OCI-LY7 (cell line): Measurements from ENCODE around the gene NKAIN2. TPM values are rescaled to one million over a fixed set of nuclear protein-coding genes. Genes with fewer than 3 reads are reported as not detected.
"Not testable (repeated sequence)": the region's sequence is repeated elsewhere in the genome, so short reads cannot be mapped to it uniquely, and the experiment has no call there.

Experiments used
- BruUV-seq: library from RNA; stranded (reverse); fragments of 400-500 nt; replicated peaks from 2 replicates; lab custom pipeline; 2021; lab: Mats Ljungman, UMichigan
- CTCF ChIA-PET: fragments of 300-600 bp; sonication (Branson Sonifier 250); formaldehyde crosslinking; loops from one replicate; lab custom pipeline; 2022; ENCODE audit warnings: antibody characterized with exemption; ENCODE audit not compliant: unreplicated experiment; lab: Charles Lee
- POLR2A ChIA-PET: fragments of 300-600 bp; sonication (Branson Sonifier 250); formaldehyde crosslinking; loops from one replicate; lab custom pipeline; 2022; ENCODE audit warnings: antibody characterized with exemption; lab: Charles Lee
- DNase-seq: peaks from one replicate; pipeline ENCODE4 v3.0.0-alpha.2; 2015; ENCODE audit warnings: low spot score
- H2AFZ ChIP-seq: fragments of 200-600 bp; sonication (generic), shearing (Covaris generic); 2 replicates; pipeline ENCODE4 v1.6.1; 2014; ENCODE audit warnings: mild to moderate bottlenecking, antibody characterized with exemption, low read length, moderate library complexity
- H3K27ac ChIP-seq: fragments of 200-600 bp; sonication (generic); 2 replicates; pipeline ENCODE4 v1.5.1; 2014; ENCODE audit warnings: mixed run types, low read depth, mild to moderate bottlenecking, moderate library complexity, low read length, inconsistent platforms; ENCODE audit not compliant: poor library complexity, severe bottlenecking
- H3K36me3 ChIP-seq: fragments of 200-600 bp; sonication (generic); 2 replicates; pipeline ENCODE4 v1.6.1; 2014; ENCODE audit warnings: mild to moderate bottlenecking, antibody characterized with exemption, low read length, moderate library complexity, mixed read lengths; ENCODE audit not compliant: insufficient read depth
- H3K4me1 ChIP-seq: fragments of 200-600 bp; sonication (generic); 2 replicates; pipeline ENCODE4 v1.5.1; 2014; ENCODE audit warnings: mild to moderate bottlenecking, low read length; ENCODE audit not compliant: insufficient read depth, poor library complexity, severe bottlenecking
- H3K4me2 ChIP-seq: fragments of 200-600 bp; sonication (generic); 2 replicates; pipeline ENCODE4 v1.6.1; 2014; ENCODE audit warnings: mild to moderate bottlenecking, low read length
- H3K4me3 ChIP-seq: fragments of 200-600 bp; sonication (generic); 2 replicates; pipeline ENCODE4 v1.5.1; 2014; ENCODE audit warnings: mild to moderate bottlenecking, low read depth, low read length; ENCODE audit not compliant: poor library complexity, severe bottlenecking
- H3K79me2 ChIP-seq: fragments of 200-600 bp; sonication (generic); 2 replicates; pipeline ENCODE4 v1.6.1; 2016; ENCODE audit warnings: low read depth, mild to moderate bottlenecking, low read length, moderate library complexity, mixed read lengths; ENCODE audit not compliant: insufficient read depth
- H3K9me2 ChIP-seq: fragments of 200-600 bp; sonication (generic); 2 replicates; pipeline ENCODE4 v1.6.1; 2016; ENCODE audit warnings: mild to moderate bottlenecking, low read length, mixed read lengths; ENCODE audit not compliant: insufficient read depth
- H3K9me3 ChIP-seq: fragments of 200-600 bp; sonication (generic); 2 replicates; pipeline ENCODE4 v1.6.1; 2014; ENCODE audit warnings: mild to moderate bottlenecking, mixed run types, low read length, mixed read lengths
- H4K20me1 ChIP-seq: fragments of 200-600 bp; sonication (generic); 2 replicates; pipeline ENCODE4 v1.6.1; 2014; ENCODE audit warnings: mild to moderate bottlenecking, antibody characterized with exemption, low read length, moderate library complexity, mixed read lengths; ENCODE audit not compliant: insufficient read depth
- EZH2phosphoT487 ChIP-seq: fragments of 200-600 bp; sonication (generic); IDR thresholded peaks from 2 replicates; pipeline ENCODE4 v1.6.1; 2018; ENCODE audit warnings: low read depth, borderline replicate concordance, mild to moderate bottlenecking, mixed run types, antibody characterized with exemption, low read length, moderate library complexity, mixed read lengths
- intact Hi-C: fragments of 100-400 bp; cut with micrococcal nuclease; formaldehyde crosslinking; loops from one replicate; pipeline ENCODE4 v1.10.0; 2022; ENCODE audit not compliant: unreplicated experiment
- total RNA-seq, 2 experiments: library from RNA; depleted of rRNA in 1 of 2; stranded (reverse); fragments of >200 nt in 1 of 2; shearing (Covaris generic) in 1 of 2; gene quantifications; 2 replicates each; pipeline ENCODE4 v1.2.3, GENCODE V29; 2014 to 2022
- TF ChIP-seq, protein P1 (sequence below): fragments of 200-600 bp; sonication (generic); conservative IDR thresholded peaks from 2 replicates; pipeline ENCODE4 v1.5.1; 2014; ENCODE audit warnings: mild to moderate bottlenecking, antibody characterized with exemption, low read length, moderate library complexity, mixed read lengths

NKAIN2 gene
- total RNA-seq, 2 experiments from 2014 or later: not detected

DNA sequence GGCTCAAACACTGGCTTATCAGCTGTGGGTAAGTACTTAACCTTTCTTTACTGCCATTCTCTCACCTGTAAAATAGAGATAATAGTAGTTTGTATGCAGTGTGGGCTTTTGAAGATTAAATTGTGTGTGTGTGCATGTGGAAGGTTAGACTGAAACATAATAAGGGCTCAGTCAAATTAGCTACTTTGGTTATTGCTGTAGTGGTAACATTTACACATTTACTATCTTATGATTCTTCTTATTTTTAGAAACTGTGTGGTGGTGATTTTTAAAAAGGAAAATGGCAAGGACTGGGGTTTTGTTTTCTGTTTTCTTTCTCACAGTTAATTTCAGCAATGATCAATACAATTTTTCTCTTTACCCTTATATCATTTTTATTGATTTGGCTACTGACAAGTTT, 206.9 kb downstream of the NKAIN2 start:
- CTCF ChIA-PET: no interaction called here
- no peaks in the 10 kb centered on the region for H4K20me1 ChIP-seq
- no peak overlapping the region for H3K4me3 ChIP-seq
- H3K4me1 ChIP-seq: no peaks in the 10 kb centered on the region
- H3K27ac ChIP-seq: no peak overlapping the region
- TF ChIP-seq EZH2phosphoT487: no peak
- TF ChIP-seq, protein P1, sequence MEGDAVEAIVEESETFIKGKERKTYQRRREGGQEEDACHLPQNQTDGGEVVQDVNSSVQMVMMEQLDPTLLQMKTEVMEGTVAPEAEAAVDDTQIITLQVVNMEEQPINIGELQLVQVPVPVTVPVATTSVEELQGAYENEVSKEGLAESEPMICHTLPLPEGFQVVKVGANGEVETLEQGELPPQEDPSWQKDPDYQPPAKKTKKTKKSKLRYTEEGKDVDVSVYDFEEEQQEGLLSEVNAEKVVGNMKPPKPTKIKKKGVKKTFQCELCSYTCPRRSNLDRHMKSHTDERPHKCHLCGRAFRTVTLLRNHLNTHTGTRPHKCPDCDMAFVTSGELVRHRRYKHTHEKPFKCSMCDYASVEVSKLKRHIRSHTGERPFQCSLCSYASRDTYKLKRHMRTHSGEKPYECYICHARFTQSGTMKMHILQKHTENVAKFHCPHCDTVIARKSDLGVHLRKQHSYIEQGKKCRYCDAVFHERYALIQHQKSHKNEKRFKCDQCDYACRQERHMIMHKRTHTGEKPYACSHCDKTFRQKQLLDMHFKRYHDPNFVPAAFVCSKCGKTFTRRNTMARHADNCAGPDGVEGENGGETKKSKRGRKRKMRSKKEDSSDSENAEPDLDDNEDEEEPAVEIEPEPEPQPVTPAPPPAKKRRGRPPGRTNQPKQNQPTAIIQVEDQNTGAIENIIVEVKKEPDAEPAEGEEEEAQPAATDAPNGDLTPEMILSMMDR: no peak
- DNase-seq: no peak
- H3K9me2 ChIP-seq: no peaks in the 10 kb centered on the region
- POLR2A ChIA-PET: no interaction called here
- no peaks in the 10 kb centered on the region for H3K36me3 ChIP-seq
- H3K9me3 ChIP-seq: no peaks in the 10 kb centered on the region
- intact Hi-C loops: no loop called here
- no peaks in the 10 kb centered on the region for H3K79me2 ChIP-seq
- H2AFZ ChIP-seq: no peak overlapping the region
- no peak overlapping the region for H3K4me2 ChIP-seq
- no TSS peak for BruUV-seq

DNA sequence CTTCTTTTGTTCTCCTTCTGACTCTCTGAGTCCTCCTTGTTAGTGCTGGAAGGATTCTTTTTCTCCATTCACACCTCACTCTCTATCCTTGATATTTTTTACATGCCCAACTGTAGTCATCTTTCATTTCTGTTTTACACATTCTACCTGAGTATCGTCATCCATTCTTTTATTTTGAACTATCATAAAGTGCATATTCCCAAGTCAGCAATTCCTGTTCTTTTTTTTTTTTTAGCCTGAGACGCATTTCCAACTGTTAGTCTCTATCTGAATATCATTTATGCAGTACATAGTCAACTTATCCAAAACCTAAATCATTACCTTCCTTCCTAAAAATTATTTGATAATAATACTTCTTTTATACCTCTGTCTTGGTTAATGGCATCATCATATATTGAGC, 207.5 kb downstream of the NKAIN2 start:
- Histone ChIP-seq H3K4me1 (no peaks in the 10 kb centered on the region), H2AFZ (no peak overlapping the region), H3K9me2 (no peaks in the 10 kb centered on the region), H3K9me3 (no peaks in the 10 kb centered on the region), H3K79me2 (no peaks in the 10 kb centered on the region), H3K4me2 (no peak overlapping the region), H3K27ac (no peak overlapping the region), H3K36me3 (no peaks in the 10 kb centered on the region), H3K4me3 (no peak overlapping the region), H4K20me1 (no peaks in the 10 kb centered on the region)
- BruUV-seq: no TSS peak
- ChIA-PET CTCF (no interaction called here), POLR2A (no interaction called here)
- DNase-seq: no peak
- intact Hi-C loops: no loop called here
- TF ChIP-seq, protein P1: no peak
- no peak for TF ChIP-seq EZH2phosphoT487

DNA sequence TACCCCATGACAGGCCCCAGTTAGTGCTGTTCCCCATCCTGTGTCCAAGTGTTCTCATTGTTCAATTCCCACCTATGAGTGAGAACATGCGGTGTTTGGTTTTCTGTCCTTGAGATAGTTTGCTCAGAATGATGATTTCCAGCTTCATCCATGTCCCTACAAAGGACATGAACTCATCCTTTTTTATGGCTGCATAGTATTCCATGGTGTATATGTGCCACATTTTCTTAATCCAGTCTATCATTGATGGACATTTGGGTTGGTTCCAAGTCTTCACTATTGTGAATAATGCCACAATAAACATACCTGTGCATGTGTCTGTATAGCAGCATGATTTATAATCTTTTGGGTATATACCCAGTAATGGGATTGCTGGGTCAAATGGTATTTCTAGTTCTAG, 218.4 kb downstream of the NKAIN2 start:
- H3K79me2 ChIP-seq, intact Hi-C loops, DNase-seq, CTCF ChIA-PET, H3K9me3 ChIP-seq, H3K4me2 ChIP-seq, H4K20me1 ChIP-seq, H3K9me2 ChIP-seq, H2AFZ ChIP-seq, H3K27ac ChIP-seq, H3K4me1 ChIP-seq, BruUV-seq, H3K4me3 ChIP-seq, H3K36me3 ChIP-seq: not testable (repeated sequence)
- POLR2A ChIA-PET: interaction anchor here (0.6 kb wide), 1 partner anchor 1103 kb away, joined by 3 read pairs; no protein-coding TSS in a partner anchor
